ENCODE data around the gene TFB1M. TPM values are rescaled to one million over a fixed set of nuclear protein-coding genes. Genes with fewer than 3 reads are reported as not detected.
A peak's percentile ranks its signal among the peaks of the same experiment; 100 is the strongest.
"Not testable (repeated sequence)": the region's sequence is repeated elsewhere in the genome, so short reads cannot be mapped to it uniquely, and the experiment has no call there.

Gene TFB1M
- 16.8 TPM for total RNA-seq
- long read RNA-seq, transcript TFB1M-201 (7 exons, 1,424 nt) = major isoform, 19 of 44 reads
- long read RNA-seq, partial matches to known transcripts = 2 of 44 reads
- long read RNA-seq, other reads (novel, unspliced or antisense) = 23 of 44 reads

GRCh38 chr6:155314092-155314772, at the start of gene TFB1M:
Gene TFB1M, minus strand, starts transcription at chr6:155314484. Its CDS starts 56 bp downstream, at chr6:155314428.
- intact Hi-C loops (cut with micrococcal nuclease) = loop anchor here (5.0 kb wide), 1 partner anchor 137 kb away; no protein-coding TSS in a partner anchor
- ATAC-seq = peak; percentile 98
- DNase-seq = peak; percentile 99

- DNase-seq; ATAC-seq; intact Hi-C loops (cut with micrococcal nuclease): not testable (repeated sequence)
These were observed 49.7 kb upstream of the TFB1M start for GRCh38 chr6:155364021-155364420.

GRCh38 chr6:155362968-155363632, 48.8 kb upstream of the TFB1M start:
- DNase-seq; ATAC-seq; intact Hi-C loops (cut with micrococcal nuclease): not testable (repeated sequence)

- intact Hi-C loops (cut with micrococcal nuclease) = no loop called here
- ATAC-seq (no peak), DNase-seq (no peak)
These were observed 39.9 kb upstream of the TFB1M start for GRCh38 chr6:155354167-155354566.

GRCh38 chr6:155352811-155353210, 38.5 kb upstream of the TFB1M start:
- intact Hi-C loops (cut with micrococcal nuclease) = no loop called here
- DNase-seq = no peak
- ATAC-seq = no peak

GRCh38 chr6:155352130-155352420, 37.8 kb upstream of the TFB1M start:
- DNase-seq (no peak), ATAC-seq (no peak)
- intact Hi-C loops (cut with micrococcal nuclease) = no loop called here

GRCh38 chr6:155351273-155352129, 37.2 kb upstream of the TFB1M start:
- no peak for DNase-seq
- intact Hi-C loops (cut with micrococcal nuclease) = no loop called here

GRCh38 chr6:155349956-155350355, 35.7 kb upstream of the TFB1M start:
- intact Hi-C loops (cut with micrococcal nuclease) = no loop called here

More at GRCh38 chr6:155351273-155352129, 37.2 kb upstream of the TFB1M start:
- no peak for ATAC-seq

GRCh38 chr6:155349129-155349528, 34.8 kb upstream of the TFB1M start:
- ATAC-seq (no peak), DNase-seq (no peak)
- intact Hi-C loops (cut with micrococcal nuclease) = no loop called here

More at GRCh38 chr6:155349956-155350355, 35.7 kb upstream of the TFB1M start:
- no peak for DNase-seq
- ATAC-seq = no peak

GRCh38 chr6:155347800-155348199, 33.5 kb upstream of the TFB1M start:
- DNase-seq (no peak), ATAC-seq (no peak)
- intact Hi-C loops (cut with micrococcal nuclease) = no loop called here

GRCh38 chr6:155346957-155347356, 32.7 kb upstream of the TFB1M start:
- intact Hi-C loops (cut with micrococcal nuclease) = no loop called here

GRCh38 chr6:155344341-155345006, 30.2 kb upstream of the TFB1M start:
- DNase-seq (no peak), ATAC-seq (no peak)
- intact Hi-C loops (cut with micrococcal nuclease) = loop anchor here (5.0 kb wide), 1 partner anchor 63 kb away; no protein-coding TSS in a partner anchor

More at GRCh38 chr6:155346957-155347356, 32.7 kb upstream of the TFB1M start:
- no peak for DNase-seq
- no peak for ATAC-seq

- ATAC-seq = no peak
- no peak for DNase-seq
- intact Hi-C loops (cut with micrococcal nuclease) = loop anchor here (5.0 kb wide), 1 partner anchor 66 kb away; no protein-coding TSS in a partner anchor
These were observed 27.0 kb upstream of the TFB1M start for GRCh38 chr6:155341130-155341828.

GRCh38 chr6:155340464-155341129, 26.3 kb upstream of the TFB1M start:
- ATAC-seq (no peak), DNase-seq (no peak)
- intact Hi-C loops (cut with micrococcal nuclease) = loop anchor here (5.0 kb wide), 1 partner anchor 67 kb away; no protein-coding TSS in a partner anchor

GRCh38 chr6:155339929-155340328, 25.6 kb upstream of the TFB1M start:
- DNase-seq, ATAC-seq: not testable (repeated sequence)
- intact Hi-C loops (cut with micrococcal nuclease) = loop anchor here (5.0 kb wide), 1 partner anchor 67 kb away; no protein-coding TSS in a partner anchor

GRCh38 chr6:155338237-155338636, 24.0 kb upstream of the TFB1M start:
- intact Hi-C loops (cut with micrococcal nuclease); ATAC-seq: not testable (repeated sequence)

GRCh38 chr6:155335265-155335664, 21.0 kb upstream of the TFB1M start:
- no peak for ATAC-seq
- intact Hi-C loops (cut with micrococcal nuclease) = no loop called here

More at GRCh38 chr6:155338237-155338636, 24.0 kb upstream of the TFB1M start:
- DNase-seq = not testable (repeated sequence)

More at GRCh38 chr6:155335265-155335664, 21.0 kb upstream of the TFB1M start:
- no peak for DNase-seq
